Hepatocyte (in vitro differentiated cells): Measurements from ENCODE around the gene TSPAN3. TPM values are rescaled to one million over a fixed set of nuclear protein-coding genes. Genes with fewer than 3 reads are reported as not detected.

ENCODE experiments used
- DNase-seq: peaks from one replicate; pipeline ENCODE4 v3.0.0-alpha.2; 2016; ENCODE audit warnings: low spot score
- H2AFZ ChIP-seq: fragments of 200-600 bp; sonication (generic); 2 replicates; pipeline ENCODE4 v1.6.0; 2016; ENCODE audit warnings: antibody characterized with exemption, mild to moderate bottlenecking
- H3K27ac ChIP-seq: fragments of 200-600 bp; sonication (generic); 2 replicates; pipeline ENCODE4 v1.5.1; 2016; ENCODE audit warnings: mild to moderate bottlenecking
- H3K27me3 ChIP-seq: fragments of 200-600 bp; sonication (generic); 2 replicates; pipeline ENCODE4 v1.6.1; 2016
- H3K36me3 ChIP-seq: fragments of 200-600 bp; sonication (generic); replicated peaks from 2 replicates; pipeline ENCODE4 v1.5.1; 2016; ENCODE audit warnings: low read depth; ENCODE audit not compliant: insufficient read depth
- H3K4me1 ChIP-seq: fragments of 200-600 bp; sonication (generic); 2 replicates; pipeline ENCODE4 v1.5.1; 2016; ENCODE audit warnings: mild to moderate bottlenecking, moderate library complexity; ENCODE audit not compliant: insufficient read depth
- H3K4me2 ChIP-seq: fragments of 200-600 bp; sonication (generic); 2 replicates; pipeline ENCODE4 v1.6.0; 2016
- H3K4me3 ChIP-seq: fragments of 200-600 bp; sonication (generic); 2 replicates; pipeline ENCODE4 v1.5.1; 2016; ENCODE audit warnings: mild to moderate bottlenecking
- H3K79me2 ChIP-seq: fragments of 200-600 bp; sonication (generic); 2 replicates; pipeline ENCODE4 v1.6.0; 2017; ENCODE audit warnings: mild to moderate bottlenecking
- H3K9me2 ChIP-seq: fragments of 200-600 bp; sonication (generic); replicated peaks from 2 replicates; pipeline ENCODE4 v1.6.0; 2017; ENCODE audit warnings: mild to moderate bottlenecking; ENCODE audit not compliant: insufficient read depth
- H3K9me3 ChIP-seq: fragments of 200-600 bp; sonication (generic); 2 replicates; pipeline ENCODE4 v1.5.1; 2016; ENCODE audit warnings: low read depth, mild to moderate bottlenecking
- H4K20me1 ChIP-seq: fragments of 200-600 bp; sonication (generic); 2 replicates; pipeline ENCODE4 v1.6.0; 2016; ENCODE audit warnings: mild to moderate bottlenecking; ENCODE audit not compliant: insufficient read depth, poor library complexity, severe bottlenecking
- EZH2 ChIP-seq: fragments of 200-600 bp; sonication (generic); IDR thresholded peaks from 2 replicates; pipeline ENCODE4 v1.6.1; 2016; ENCODE audit warnings: antibody characterized with exemption, mild to moderate bottlenecking, borderline replicate concordance
- EZH2phosphoT487 ChIP-seq: fragments of 200-600 bp; sonication (generic); IDR thresholded peaks from one replicate; pipeline ENCODE4 v1.6.1; 2018; ENCODE audit warnings: antibody characterized with exemption, mild to moderate bottlenecking, low read depth, moderate library complexity; ENCODE audit not compliant: unreplicated experiment, severe bottlenecking
- WGBS: methylation state at CpG from one replicate; pipeline ENCODE4 v1.1.6; 2016; ENCODE audit warnings: low lambda C conversion rate; ENCODE audit errors: missing lambda C conversion rate; 5-methylcytosine and 5-hydroxymethylcytosine counted together
- polyA plus RNA-seq: library from polyadenylated mRNA; unstranded; fragments of >200 nt; fragmentation: Nextera tagmentation; extraction: Ambion mirVana; gene quantifications from 2 replicates; pipeline ENCODE4 v1.2.1, GENCODE V29; 2016
- total RNA-seq: library from RNA; depleted of rRNA; stranded (reverse); fragments of >200 nt; gene quantifications from 2 replicates; pipeline ENCODE4 v1.2.3, GENCODE V29; 2014
- TF ChIP-seq, protein P1 (sequence below): fragments of 200-600 bp; sonication (generic); IDR thresholded peaks from 2 replicates; pipeline ENCODE4 v1.5.1; 2016; ENCODE audit warnings: antibody characterized with exemption, mild to moderate bottlenecking; ENCODE audit not compliant: poor library complexity

The TSPAN3 gene
- total and polyA plus RNA-seq, 2 experiments from 2014 or later: 514 to 540 TPM

DNA sequence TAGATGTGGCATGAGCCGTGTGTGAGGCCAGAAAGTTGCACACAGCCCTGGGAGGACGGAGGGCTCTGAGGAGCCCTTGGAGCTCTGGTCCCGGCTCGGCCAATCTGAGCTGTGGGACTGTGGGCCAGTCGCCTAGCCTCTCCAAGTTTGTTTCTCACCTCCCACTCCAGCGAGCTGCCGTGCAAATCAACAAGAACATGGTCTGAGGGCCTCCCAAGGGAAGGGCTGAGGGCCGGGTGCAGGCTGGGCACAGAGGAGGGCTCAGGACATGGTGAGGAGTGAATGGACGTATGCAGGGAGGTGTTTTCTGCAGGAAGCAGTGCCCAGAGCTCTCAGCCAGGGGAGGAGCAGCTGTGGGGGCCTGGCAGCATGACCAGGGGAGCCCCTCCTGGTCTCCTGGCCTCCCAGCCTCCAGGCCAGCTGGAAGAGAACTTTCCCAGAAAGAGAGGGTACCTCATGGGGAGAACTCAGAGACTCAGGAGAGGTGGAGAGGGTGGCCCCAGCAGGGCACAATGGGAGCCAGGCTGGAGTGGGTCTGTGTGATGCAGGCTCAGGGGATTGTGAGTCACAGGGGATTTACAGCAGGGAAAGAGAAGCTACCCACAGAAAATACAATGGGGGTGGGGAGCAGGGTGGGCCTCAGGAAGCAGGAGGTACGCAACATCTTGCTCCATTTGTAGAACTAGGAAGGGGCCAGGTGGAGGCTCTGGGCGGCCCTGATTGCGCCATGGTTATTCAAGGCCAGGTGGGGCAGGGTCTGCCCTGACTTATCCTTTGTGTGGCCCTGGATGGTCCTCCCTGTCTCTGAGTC is 51.2 kb downstream of the TSPAN3 start:
- no peaks in the 10 kb centered on the region for H3K36me3 ChIP-seq
- TF ChIP-seq, protein P1, sequence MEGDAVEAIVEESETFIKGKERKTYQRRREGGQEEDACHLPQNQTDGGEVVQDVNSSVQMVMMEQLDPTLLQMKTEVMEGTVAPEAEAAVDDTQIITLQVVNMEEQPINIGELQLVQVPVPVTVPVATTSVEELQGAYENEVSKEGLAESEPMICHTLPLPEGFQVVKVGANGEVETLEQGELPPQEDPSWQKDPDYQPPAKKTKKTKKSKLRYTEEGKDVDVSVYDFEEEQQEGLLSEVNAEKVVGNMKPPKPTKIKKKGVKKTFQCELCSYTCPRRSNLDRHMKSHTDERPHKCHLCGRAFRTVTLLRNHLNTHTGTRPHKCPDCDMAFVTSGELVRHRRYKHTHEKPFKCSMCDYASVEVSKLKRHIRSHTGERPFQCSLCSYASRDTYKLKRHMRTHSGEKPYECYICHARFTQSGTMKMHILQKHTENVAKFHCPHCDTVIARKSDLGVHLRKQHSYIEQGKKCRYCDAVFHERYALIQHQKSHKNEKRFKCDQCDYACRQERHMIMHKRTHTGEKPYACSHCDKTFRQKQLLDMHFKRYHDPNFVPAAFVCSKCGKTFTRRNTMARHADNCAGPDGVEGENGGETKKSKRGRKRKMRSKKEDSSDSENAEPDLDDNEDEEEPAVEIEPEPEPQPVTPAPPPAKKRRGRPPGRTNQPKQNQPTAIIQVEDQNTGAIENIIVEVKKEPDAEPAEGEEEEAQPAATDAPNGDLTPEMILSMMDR: no peak
- no peak for TF ChIP-seq EZH2

DNA sequence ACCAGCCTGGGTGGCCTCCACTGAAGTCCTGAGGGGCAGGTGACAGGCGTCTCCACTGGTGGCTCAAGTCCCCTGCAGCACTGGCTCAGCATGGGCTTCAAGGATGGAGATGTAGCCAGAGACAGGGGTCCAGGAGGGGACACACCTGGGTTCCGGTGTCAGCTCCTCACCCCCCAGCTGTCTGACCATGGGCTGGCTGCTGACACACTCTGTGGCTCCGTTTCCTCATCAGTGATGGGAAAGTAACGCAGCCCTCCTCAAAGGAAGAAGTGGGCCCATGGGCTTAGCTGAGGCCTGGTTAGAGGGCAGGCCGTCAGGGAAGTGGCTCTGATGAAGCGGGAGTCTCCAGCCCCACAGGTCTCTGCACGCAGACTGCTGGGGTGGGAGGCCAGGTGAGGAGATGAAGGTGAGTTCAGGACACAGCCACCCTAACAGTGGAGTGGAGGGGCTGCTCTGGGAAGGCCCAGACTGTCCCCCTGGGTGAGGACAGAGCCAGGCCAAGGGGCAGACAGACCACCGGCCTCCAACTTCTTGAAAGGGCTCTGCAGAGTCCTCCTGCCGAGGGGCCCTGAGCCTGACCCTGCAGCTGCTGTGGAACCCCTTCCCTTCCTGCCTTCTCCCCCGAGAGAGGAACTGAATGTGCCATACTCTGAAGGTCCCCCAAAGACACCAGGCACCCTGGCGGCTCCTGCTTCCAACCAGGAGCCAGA is 52.0 kb downstream of the TSPAN3 start:
- Histone ChIP-seq H3K4me2 (no peak overlapping the region), H3K9me2 (no peaks in the 10 kb centered on the region), H2AFZ (no peak overlapping the region), H3K4me1 (no peaks in the 10 kb centered on the region), H3K36me3 (no peaks in the 10 kb centered on the region), H3K27ac (no peak overlapping the region), H3K27me3 (no peaks in the 10 kb centered on the region), H3K79me2 (no peaks in the 10 kb centered on the region), H4K20me1 (no peaks in the 10 kb centered on the region), H3K4me3 (no peak overlapping the region), H3K9me3 (no peaks in the 10 kb centered on the region)
- no peak for TF ChIP-seq EZH2
- TF ChIP-seq EZH2phosphoT487: no peak
- TF ChIP-seq, protein P1: no peak
- 94% methylated on average over 11 of the region's 11 CpGs for WGBS
- no peak for DNase-seq

More for the DNA sequence above, 51.2 kb downstream of the TSPAN3 start:
- no peak overlapping the region for H3K4me3 ChIP-seq
- 77% methylated on average over 11 of the region's 12 CpGs for WGBS
- no peak overlapping the region for H2AFZ ChIP-seq
- no peaks in the 10 kb centered on the region for H3K9me3 ChIP-seq
- no peaks in the 10 kb centered on the region for H3K27me3 ChIP-seq
- no peaks in the 10 kb centered on the region for H3K9me2 ChIP-seq
- no peaks in the 10 kb centered on the region for H3K4me1 ChIP-seq
- H3K79me2 ChIP-seq: no peaks in the 10 kb centered on the region
- no peak for DNase-seq
- H4K20me1 ChIP-seq: no peaks in the 10 kb centered on the region
- no peak overlapping the region for H3K27ac ChIP-seq
- no peak overlapping the region for H3K4me2 ChIP-seq

DNA sequence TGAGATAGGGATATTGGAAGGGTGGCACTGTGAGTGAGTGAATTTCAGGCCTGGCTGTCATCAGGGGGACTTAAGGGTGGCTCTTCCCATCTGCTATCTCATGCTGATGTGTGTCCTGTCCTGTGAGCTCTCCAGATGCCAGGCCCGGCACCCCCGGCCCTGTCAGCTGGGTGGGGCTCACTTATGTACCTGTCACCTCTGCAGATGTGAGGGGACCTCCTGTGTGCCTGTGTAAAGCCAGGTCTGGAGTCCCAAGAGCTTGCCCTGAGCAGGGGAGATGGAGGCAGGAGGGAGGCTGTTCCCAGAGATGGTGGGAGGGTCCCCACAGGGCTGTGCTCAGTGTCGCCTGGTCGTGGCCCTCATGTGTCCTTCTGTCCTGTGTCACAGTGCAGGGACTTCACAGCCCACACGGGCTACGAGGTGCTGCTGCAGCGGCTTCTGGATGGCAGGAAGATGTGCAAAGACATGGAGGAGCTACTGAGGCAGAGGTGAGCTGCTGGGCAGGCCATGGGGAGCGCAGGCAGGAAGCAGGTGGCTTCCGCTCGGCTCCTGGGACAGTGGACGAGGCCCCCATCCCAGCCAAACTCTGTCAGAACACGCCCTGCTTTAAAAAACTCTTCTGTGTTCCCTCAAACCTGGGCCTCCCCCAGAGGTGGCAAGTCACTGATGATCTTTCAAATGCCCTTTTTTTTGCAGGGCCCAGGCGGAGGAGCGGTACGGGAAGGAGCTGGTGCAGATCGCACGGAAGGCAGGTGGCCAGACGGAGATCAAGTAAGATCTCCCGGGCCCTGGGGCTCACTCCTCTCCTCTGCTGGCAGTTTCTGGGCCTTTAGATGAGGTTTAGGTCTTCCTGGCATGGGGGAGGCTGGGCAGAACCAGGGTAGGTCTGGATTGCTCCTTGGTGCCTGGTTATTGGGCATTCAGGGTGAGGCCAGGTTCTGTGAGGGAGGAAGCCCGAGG is 52.9 kb downstream of the TSPAN3 start:
- DNase-seq: no peak
- H2AFZ ChIP-seq: no peak overlapping the region
- TF ChIP-seq EZH2phosphoT487 (no peak), EZH2 (no peak)
- TF ChIP-seq, protein P1: no peak
- no peak overlapping the region for H3K4me2 ChIP-seq
- no peaks in the 10 kb centered on the region for H4K20me1 ChIP-seq
- H3K9me3 ChIP-seq: no peaks in the 10 kb centered on the region
- H3K4me3 ChIP-seq: no peak overlapping the region
- H3K9me2 ChIP-seq: no peaks in the 10 kb centered on the region
- no peaks in the 10 kb centered on the region for H3K36me3 ChIP-seq
- no peaks in the 10 kb centered on the region for H3K4me1 ChIP-seq
- WGBS: 90% methylated on average over 20 of the region's 20 CpGs
- no peaks in the 10 kb centered on the region for H3K27me3 ChIP-seq
- no peaks in the 10 kb centered on the region for H3K79me2 ChIP-seq
- H3K27ac ChIP-seq: no peak overlapping the region
